Kidney epithelial cell (primary cell): ENCODE results near the gene FANCE. TPM values are rescaled to one million over a fixed set of nuclear protein-coding genes. Genes with fewer than 3 reads are reported as not detected.

Experiments
- DNase-seq: peaks from one replicate; pipeline ENCODE4 v3.0.0-alpha.2; 2010; ENCODE audit warnings: low read depth
- H3K27me3 ChIP-seq: 2 replicates; pipeline ENCODE4 v1.6.0; 2011; ENCODE audit warnings: low read length; ENCODE audit not compliant: control insufficient read depth, insufficient read depth
- H3K36me3 ChIP-seq: 2 replicates; pipeline ENCODE4 v1.5.1; 2011; ENCODE audit warnings: low read length; ENCODE audit not compliant: control insufficient read depth, insufficient read depth
- H3K4me3 ChIP-seq: 2 replicates; pipeline ENCODE4 v1.5.1; 2011; ENCODE audit warnings: low read depth, mild to moderate bottlenecking, control low read depth, low read length
- total RNA-seq: library from RNA; depleted of rRNA; stranded (reverse); fragments of >200 nt; gene quantifications from 2 replicates; pipeline ENCODE4 v1.2.3, GENCODE V29; 2015
- TF ChIP-seq, protein P1 (sequence below): IDR thresholded peaks from 2 replicates; pipeline ENCODE4 v1.5.1; 2011; ENCODE audit warnings: mild to moderate bottlenecking, moderate library complexity, low read length, control low read depth, inconsistent platforms; ENCODE audit not compliant: insufficient read depth, poor library complexity, severe bottlenecking

FANCE gene
- total RNA-seq, 1 donor from 2014 or later, result 5.8 TPM

GRCh38 chr6:35410131-35410530, 42.0 kb upstream of the FANCE start:
- Histone ChIP-seq H3K27me3 (no peaks in the 10 kb centered on the region), H3K36me3 (no peaks in the 10 kb centered on the region), H3K4me3 (no peak overlapping the region)
- DNase-seq, result no peak
- TF ChIP-seq, protein P1, sequence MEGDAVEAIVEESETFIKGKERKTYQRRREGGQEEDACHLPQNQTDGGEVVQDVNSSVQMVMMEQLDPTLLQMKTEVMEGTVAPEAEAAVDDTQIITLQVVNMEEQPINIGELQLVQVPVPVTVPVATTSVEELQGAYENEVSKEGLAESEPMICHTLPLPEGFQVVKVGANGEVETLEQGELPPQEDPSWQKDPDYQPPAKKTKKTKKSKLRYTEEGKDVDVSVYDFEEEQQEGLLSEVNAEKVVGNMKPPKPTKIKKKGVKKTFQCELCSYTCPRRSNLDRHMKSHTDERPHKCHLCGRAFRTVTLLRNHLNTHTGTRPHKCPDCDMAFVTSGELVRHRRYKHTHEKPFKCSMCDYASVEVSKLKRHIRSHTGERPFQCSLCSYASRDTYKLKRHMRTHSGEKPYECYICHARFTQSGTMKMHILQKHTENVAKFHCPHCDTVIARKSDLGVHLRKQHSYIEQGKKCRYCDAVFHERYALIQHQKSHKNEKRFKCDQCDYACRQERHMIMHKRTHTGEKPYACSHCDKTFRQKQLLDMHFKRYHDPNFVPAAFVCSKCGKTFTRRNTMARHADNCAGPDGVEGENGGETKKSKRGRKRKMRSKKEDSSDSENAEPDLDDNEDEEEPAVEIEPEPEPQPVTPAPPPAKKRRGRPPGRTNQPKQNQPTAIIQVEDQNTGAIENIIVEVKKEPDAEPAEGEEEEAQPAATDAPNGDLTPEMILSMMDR, result no peak

DNA sequence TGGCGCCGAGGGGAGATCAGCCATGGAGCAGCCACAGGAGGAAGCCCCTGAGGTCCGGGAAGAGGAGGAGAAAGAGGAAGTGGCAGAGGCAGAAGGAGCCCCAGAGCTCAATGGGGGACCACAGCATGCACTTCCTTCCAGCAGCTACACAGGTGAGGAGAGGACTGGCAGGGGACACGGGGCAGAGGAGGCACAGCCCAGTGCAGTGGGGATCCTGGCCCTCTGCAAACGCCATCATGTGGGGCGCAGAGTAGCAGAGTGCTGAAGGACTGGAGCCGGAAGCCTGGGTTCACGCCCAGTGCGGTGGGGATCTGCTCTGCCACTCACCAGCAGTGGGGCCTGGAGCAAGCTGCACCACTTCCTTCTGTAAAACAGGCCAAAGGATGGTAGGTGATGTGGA, 41.1 kb upstream of the FANCE start:
- no peaks in the 10 kb centered on the region for H3K36me3 ChIP-seq
- TF ChIP-seq, protein P1, result no peak
- DNase-seq, result no peak
- no peaks in the 10 kb centered on the region for H3K27me3 ChIP-seq
- no peak overlapping the region for H3K4me3 ChIP-seq

DNA sequence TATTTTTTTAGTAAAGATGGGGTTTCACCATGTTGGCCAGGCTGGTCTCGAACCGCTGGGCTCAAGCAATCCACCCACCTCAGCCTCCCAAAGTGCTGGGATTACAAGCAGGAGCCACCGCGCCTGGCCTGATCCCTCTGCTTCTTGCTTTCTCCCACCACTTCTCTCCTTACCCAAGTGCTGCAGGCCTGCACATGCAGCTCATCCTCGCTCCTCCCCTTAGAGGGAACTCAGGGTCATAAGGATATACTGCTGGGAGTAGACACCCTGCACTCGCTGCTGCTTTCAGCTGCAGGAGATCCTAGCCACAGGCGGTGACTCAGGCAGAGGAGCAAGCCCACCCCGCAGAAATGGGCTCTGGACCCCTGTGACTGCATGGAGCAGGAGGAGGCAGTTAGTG, 40.0 kb upstream of the FANCE start:
- Histone ChIP-seq H3K4me3 (no peak overlapping the region), H3K36me3 (no peaks in the 10 kb centered on the region), H3K27me3 (no peaks in the 10 kb centered on the region)
- TF ChIP-seq, protein P1, result no peak
- no peak for DNase-seq

- TF ChIP-seq, protein P1, result no peak
Measured at GRCh38 chr6:35413911-35414310, 38.2 kb upstream of the FANCE start.

GRCh38 chr6:35415065-35415891, 36.9 kb upstream of the FANCE start:
- TF ChIP-seq, protein P1, result peak; percentile 66
- no peak overlapping the region for H3K4me3 ChIP-seq
- no peaks in the 10 kb centered on the region for H3K27me3 ChIP-seq
- no peaks in the 10 kb centered on the region for H3K36me3 ChIP-seq
- DNase-seq, result no peak

More at GRCh38 chr6:35413911-35414310, 38.2 kb upstream of the FANCE start:
- H3K4me3 ChIP-seq, result no peak overlapping the region
- no peaks in the 10 kb centered on the region for H3K27me3 ChIP-seq
- H3K36me3 ChIP-seq, result no peaks in the 10 kb centered on the region
- DNase-seq, result no peak
